SK-N-SH (cell line): ENCODE data around the gene NEGR1. TPM values are rescaled to one million over a fixed set of nuclear protein-coding genes. Genes with fewer than 3 reads are reported as not detected.

ENCODE experiments used
- CTCF ChIA-PET: fragments of 300-600, 350-600 bp; formaldehyde crosslinking; extraction: SDS; loops from one replicate; lab custom pipeline; 2021; lab: Yijun Ruan, JAX
- POLR2A ChIA-PET: fragments of 350-600 bp; sonication (Branson Sonifier 250); formaldehyde crosslinking; extraction: SDS; loops from one replicate; lab custom pipeline; 2020; ENCODE audit warnings: antibody characterized with exemption, inconsistent platforms; lab: Yijun Ruan, JAX
- DNase-seq: peaks from one replicate; pipeline ENCODE4 v3.0.0; 2012
- H2AFZ ChIP-seq: fragments of 200-600 bp; sonication (generic); 2 replicates; pipeline ENCODE4 v1.8.1; 2016; ENCODE audit warnings: antibody characterized with exemption, mild to moderate bottlenecking, low read depth
- H3F3A ChIP-seq: fragments of 200-600 bp; sonication (generic); replicated peaks from 2 replicates; pipeline ENCODE3; 2016; ENCODE audit warnings: antibody characterized with exemption, mild to moderate bottlenecking; ENCODE audit not compliant: insufficient read depth
- H3K27ac ChIP-seq, 2 experiments: fragments of 200-500 bp in 1 of 2; fragments of 200-600 bp in 1 of 2; sonication (Bioruptor generic) in 1 of 2; sonication (generic), shearing (Covaris generic) in 1 of 2; 2 replicates each; pipeline versions ENCODE4 v1.5.1 to v1.6.1; 2014 to 2016; ENCODE audit warnings: low read depth in 2 of 2, inconsistent platforms in 1 of 2, low read length in 1 of 2, mild to moderate bottlenecking in 1 of 2, mixed read lengths in 1 of 2
- H3K27me3 ChIP-seq: fragments of 200-600 bp; sonication (generic), shearing (Covaris generic); 2 replicates; pipeline ENCODE4 v1.6.1; 2016; ENCODE audit warnings: mixed run types; ENCODE audit not compliant: insufficient read depth
- H3K36me3 ChIP-seq, 2 experiments: fragments of 200-500 bp in 1 of 2; fragments of 200-600 bp in 1 of 2; sonication (Bioruptor generic) in 1 of 2; sonication (generic) in 1 of 2; replicated peaks in 1 of 2; 2 replicates each; pipeline versions ENCODE3 to v1.5.1; 2014 to 2016; ENCODE audit warnings: low read length in 1 of 2, mild to moderate bottlenecking in 1 of 2; ENCODE audit not compliant: insufficient read depth in 2 of 2, control insufficient read depth in 1 of 2
- H3K4me1 ChIP-seq, 2 experiments: fragments of 200-500 bp in 1 of 2; fragments of 200-600 bp in 1 of 2; sonication (Bioruptor generic) in 1 of 2; sonication (generic), shearing (Covaris generic) in 1 of 2; 2 replicates each; pipeline versions ENCODE4 v1.5.1 to v1.6.1; 2014 to 2016; ENCODE audit warnings: low read depth in 1 of 2, low read length in 1 of 2, mixed run types in 1 of 2; ENCODE audit not compliant: insufficient read depth in 2 of 2, control insufficient read depth in 1 of 2
- H3K4me2 ChIP-seq: fragments of 200-600 bp; sonication (generic), shearing (Covaris generic); 2 replicates; pipeline ENCODE4 v1.6.1; 2017; ENCODE audit warnings: mixed run types
- H3K4me3 ChIP-seq, 2 experiments: fragments of 200-500 bp in 1 of 2; fragments of 200-600 bp in 1 of 2; sonication (Bioruptor generic) in 1 of 2; sonication (generic), shearing (Covaris generic) in 1 of 2; 2 replicates each; pipeline versions ENCODE4 v1.5.1 to v1.8.1; 2014 to 2016; ENCODE audit warnings: low read depth in 2 of 2, inconsistent platforms in 1 of 2, low read length in 1 of 2, mild to moderate bottlenecking in 1 of 2, mixed read lengths in 1 of 2, moderate library complexity in 1 of 2
- H3K79me2 ChIP-seq: fragments of 200-600 bp; sonication (generic); 2 replicates; pipeline ENCODE4 v1.8.1; 2017; ENCODE audit warnings: mild to moderate bottlenecking; ENCODE audit not compliant: insufficient read depth
- H3K9ac ChIP-seq: fragments of 200-600 bp; sonication (generic); 2 replicates; pipeline ENCODE4 v1.6.1; 2017; ENCODE audit warnings: mixed run types
- H3K9me2 ChIP-seq: fragments of 200-600 bp; sonication (generic); 2 replicates; pipeline ENCODE4 v1.6.1; 2017; ENCODE audit warnings: mixed run types
- H3K9me3 ChIP-seq: fragments of 200-600 bp; sonication (generic); 2 replicates; pipeline ENCODE4 v1.6.1; 2017; ENCODE audit warnings: mixed run types, mild to moderate bottlenecking, moderate library complexity
- H4K20me1 ChIP-seq: fragments of 200-600 bp; sonication (generic); 2 replicates; pipeline ENCODE4 v1.6.1; 2017; ENCODE audit warnings: mild to moderate bottlenecking, mixed run types; ENCODE audit not compliant: insufficient read depth
- CHD2 ChIP-seq: fragments of 150-350 bp; IDR thresholded peaks from 2 replicates; pipeline ENCODE4 v1.6.1; 2018; ENCODE audit warnings: low read length; ENCODE audit not compliant: partially characterized antibody
- EZH2phosphoT487 ChIP-seq: fragments of 200-600 bp; sonication (generic); IDR thresholded peaks from 2 replicates; pipeline ENCODE4 v1.6.1; 2017; ENCODE audit warnings: low read depth, mixed run types, mild to moderate bottlenecking, antibody characterized with exemption, moderate library complexity, borderline replicate concordance
- FOSL2 ChIP-seq: IDR thresholded peaks from 2 replicates; pipeline ENCODE4 v1.4.0; 2012; ENCODE audit warnings: low read depth, mild to moderate bottlenecking, moderate library complexity, borderline replicate concordance
- FOXJ3 ChIP-seq: sonication (generic); formaldehyde crosslinking; IDR thresholded peaks from 2 replicates; pipeline ENCODE4 v1.5.1; 2020; ENCODE audit warnings: mild to moderate bottlenecking, missing genetic modification reagents
- GATA2 ChIP-seq: sonication (generic); formaldehyde crosslinking; IDR thresholded peaks from 2 replicates; pipeline ENCODE4 v1.5.0; 2020; ENCODE audit warnings: mild to moderate bottlenecking, missing genetic modification reagents
- NRF1 ChIP-seq: IDR thresholded peaks from 2 replicates; pipeline ENCODE4 v1.6.1; 2012; ENCODE audit warnings: low read depth, mild to moderate bottlenecking, low read length
- RAD21 ChIP-seq: IDR thresholded peaks from 2 replicates; pipeline ENCODE4 v1.6.1; 2012; ENCODE audit warnings: mild to moderate bottlenecking, low read length
- RCOR1 ChIP-seq: fragments of 150-350 bp; IDR thresholded peaks from 2 replicates; pipeline ENCODE4 v1.6.1; 2017; ENCODE audit warnings: antibody characterized with exemption, low read length
- SIN3A ChIP-seq: IDR thresholded peaks from 2 replicates; pipeline ENCODE4 v1.6.1; 2012; ENCODE audit warnings: low read depth, mild to moderate bottlenecking, low read length, moderate library complexity, borderline replicate concordance
- TCF12 ChIP-seq: IDR thresholded peaks from 2 replicates; pipeline ENCODE4 v1.4.0; 2012
- TEAD4 ChIP-seq: IDR thresholded peaks from 2 replicates; pipeline ENCODE4 v1.4.0; 2012; ENCODE audit warnings: mild to moderate bottlenecking, borderline replicate concordance; ENCODE audit not compliant: insufficient read depth
- WGBS: methylation state at CpG from one replicate; pipeline ENCODE4 v1.1.6; 2017; ENCODE audit warnings: low lambda C conversion rate; 5-methylcytosine and 5-hydroxymethylcytosine counted together
- polyA plus RNA-seq, 3 experiments: library from polyadenylated mRNA; depleted of rRNA; stranded (reverse); fragments of >200 nt; gene quantifications; 2 replicates each; pipeline ENCODE4 v1.2.3, GENCODE V29; 2012
- TF ChIP-seq, protein P1 (sequence below): IDR thresholded peaks from 2 replicates; pipeline ENCODE4 v1.4.0; 2012; ENCODE audit warnings: low read depth, borderline replicate concordance
- TF ChIP-seq, protein P2 (sequence below): fragments of 150-350 bp; IDR thresholded peaks from 2 replicates; pipeline ENCODE4 v1.6.1; 2017; ENCODE audit warnings: antibody characterized with exemption, low read length, low read depth, borderline replicate concordance

Gene NEGR1
- polyA plus RNA-seq, 1 of the 3 experiments (the other 2 are of a cell fraction), result 0.21 TPM

DNA sequence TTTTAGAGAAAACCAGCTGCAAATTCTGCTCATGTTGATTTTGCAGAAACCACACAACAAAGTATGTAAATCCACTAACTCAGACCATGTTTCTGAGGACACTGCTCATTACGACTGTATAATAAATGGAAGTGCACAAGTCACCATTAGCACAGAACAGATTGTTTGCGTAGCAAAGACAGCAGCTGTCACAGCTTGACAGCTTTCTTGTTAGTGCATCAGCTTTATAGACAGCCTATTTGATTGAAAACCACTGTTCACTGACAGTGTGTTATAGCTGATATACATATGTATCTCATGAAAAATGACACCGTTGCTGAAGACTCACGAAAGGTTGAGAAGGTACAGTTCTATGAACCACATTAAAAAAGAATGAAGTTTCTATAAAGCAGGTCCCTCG is 641.3 kb downstream of the NEGR1 start (continued):
- no peak for TF ChIP-seq GATA2 (CRISPR knock-in tag)
- no peak for TF ChIP-seq RCOR1
- TF ChIP-seq TEAD4, result no peak
- TF ChIP-seq CHD2, result no peak
- no peak for TF ChIP-seq FOXJ3 (CRISPR knock-in tag)
- TF ChIP-seq NRF1, result no peak
- TF ChIP-seq TCF12, result no peak
- TF ChIP-seq RAD21, result no peak
- TF ChIP-seq, protein P1, sequence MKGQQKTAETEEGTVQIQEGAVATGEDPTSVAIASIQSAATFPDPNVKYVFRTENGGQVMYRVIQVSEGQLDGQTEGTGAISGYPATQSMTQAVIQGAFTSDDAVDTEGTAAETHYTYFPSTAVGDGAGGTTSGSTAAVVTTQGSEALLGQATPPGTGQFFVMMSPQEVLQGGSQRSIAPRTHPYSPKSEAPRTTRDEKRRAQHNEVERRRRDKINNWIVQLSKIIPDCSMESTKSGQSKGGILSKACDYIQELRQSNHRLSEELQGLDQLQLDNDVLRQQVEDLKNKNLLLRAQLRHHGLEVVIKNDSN, result no peak

- no peak overlapping the region for H3K27ac ChIP-seq
- no peaks in the 10 kb centered on the region for H3K79me2 ChIP-seq
- no peak overlapping the region for H3K4me2 ChIP-seq
- no peaks in the 10 kb centered on the region for H3K27me3 ChIP-seq
- no peaks in the 10 kb centered on the region for H3K36me3 ChIP-seq
- no peaks in the 10 kb centered on the region for H3K9me2 ChIP-seq
- WGBS, result 55% methylated on average over 3 of the region's 3 CpGs
- no peak overlapping the region for H2AFZ ChIP-seq
- ChIA-PET POLR2A (no interaction called here), CTCF (no interaction called here)
- H3K9ac ChIP-seq, result no peak overlapping the region
- H3F3A ChIP-seq, result no peaks in the 10 kb centered on the region
- no peaks in the 10 kb centered on the region for H4K20me1 ChIP-seq
- TF ChIP-seq, protein P2, sequence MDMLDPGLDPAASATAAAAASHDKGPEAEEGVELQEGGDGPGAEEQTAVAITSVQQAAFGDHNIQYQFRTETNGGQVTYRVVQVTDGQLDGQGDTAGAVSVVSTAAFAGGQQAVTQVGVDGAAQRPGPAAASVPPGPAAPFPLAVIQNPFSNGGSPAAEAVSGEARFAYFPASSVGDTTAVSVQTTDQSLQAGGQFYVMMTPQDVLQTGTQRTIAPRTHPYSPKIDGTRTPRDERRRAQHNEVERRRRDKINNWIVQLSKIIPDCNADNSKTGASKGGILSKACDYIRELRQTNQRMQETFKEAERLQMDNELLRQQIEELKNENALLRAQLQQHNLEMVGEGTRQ, result no peak
- TF ChIP-seq EZH2phosphoT487 (no peak), SIN3A (no peak), GATA2 (CRISPR knock-in tag) (no peak)
- H3K4me3 ChIP-seq, result no peak overlapping the region
- DNase-seq, result no peak
- no peaks in the 10 kb centered on the region for H3K4me1 ChIP-seq
- H3K9me3 ChIP-seq, result no peaks in the 10 kb centered on the region
Measured at GRCh38 chr1:71640116-71640515, 642.2 kb downstream of the NEGR1 start.

DNA sequence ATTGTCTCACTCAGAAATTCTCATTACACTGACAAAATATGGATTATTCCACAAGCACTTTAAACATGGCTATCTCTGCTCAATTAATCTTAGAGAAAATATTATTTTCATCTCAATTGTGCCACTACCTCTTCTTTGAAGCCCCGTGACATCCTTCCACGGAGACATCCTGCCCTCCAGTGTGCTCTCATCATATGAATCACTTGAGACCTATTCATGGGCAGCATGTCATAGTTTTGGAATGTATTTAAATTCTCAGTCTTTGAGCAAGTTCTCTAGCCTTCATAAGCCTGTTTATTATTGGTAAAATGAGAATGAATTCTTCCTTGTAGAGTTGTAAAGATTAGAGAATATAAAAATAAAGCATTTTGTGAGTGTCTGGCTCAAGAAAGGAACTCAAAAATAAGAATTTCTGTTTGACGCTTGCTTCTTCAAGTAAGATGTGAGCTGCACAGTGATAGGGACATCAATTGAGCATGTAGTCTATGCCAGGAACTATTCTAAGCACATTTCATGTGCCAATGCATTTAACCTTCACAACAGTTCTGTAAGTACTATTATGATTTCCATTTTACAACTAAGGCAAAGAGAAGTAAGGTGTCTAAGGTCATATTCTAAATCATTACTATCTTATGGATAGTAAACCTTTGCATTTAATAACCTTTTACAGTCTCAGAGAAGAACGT is 644.1 kb downstream of the NEGR1 start:
- no peak overlapping the region for H3K4me2 ChIP-seq

More for the DNA sequence above, 644.1 kb downstream of the NEGR1 start:
- Histone ChIP-seq H3K4me1 (no peaks in the 10 kb centered on the region), H3K36me3 (no peaks in the 10 kb centered on the region), H3K4me3 (no peak overlapping the region), H3K79me2 (no peaks in the 10 kb centered on the region), H3F3A (no peaks in the 10 kb centered on the region), H3K27me3 (no peaks in the 10 kb centered on the region), H4K20me1 (no peaks in the 10 kb centered on the region), H3K9me2 (no peaks in the 10 kb centered on the region), H3K27ac (no peak overlapping the region), H3K9ac (no peak overlapping the region), H2AFZ (no peak overlapping the region), H3K9me3 (no peaks in the 10 kb centered on the region)
- 43% methylated on average over 4 of the region's 4 CpGs for WGBS
- TF ChIP-seq CHD2, result no peak
- TF ChIP-seq FOSL2, result peak; percentile 22; the same call in 1 of the 2 replicates
- ChIA-PET CTCF (no interaction called here), POLR2A (no interaction called here)
- DNase-seq, result no peak
